Right renal cortex interstitium (tissue), 3 donors: Measurements from ENCODE around the gene SCCPDH. TPM values are rescaled to one million over a fixed set of nuclear protein-coding genes. Genes with fewer than 3 reads are reported as not detected.
A peak's percentile ranks its signal among the peaks of the same experiment; 100 is the strongest.
"Not testable (repeated sequence)": the region's sequence is repeated elsewhere in the genome, so short reads cannot be mapped to it uniquely, and the experiment has no call there.

ENCODE experiments used
- DNase-seq, 3 donors: peaks; one replicate each; pipeline ENCODE4 v3.0.0-alpha.2; 2013; ENCODE audit warnings: low read depth in 3 of 3, low spot score in 2 of 3
- polyA plus RNA-seq, 3 donors: library from polyadenylated mRNA; unstranded; fragments of 120-200 nt; gene quantifications; one replicate each; pipeline ENCODE4 v1.2.1, GENCODE V29; 2013; ENCODE audit not compliant: insufficient read length in 3 of 3

SCCPDH gene
- polyA plus RNA-seq, 3 donors = 56.5 to 59.1 (median 58.0) TPM

DNA sequence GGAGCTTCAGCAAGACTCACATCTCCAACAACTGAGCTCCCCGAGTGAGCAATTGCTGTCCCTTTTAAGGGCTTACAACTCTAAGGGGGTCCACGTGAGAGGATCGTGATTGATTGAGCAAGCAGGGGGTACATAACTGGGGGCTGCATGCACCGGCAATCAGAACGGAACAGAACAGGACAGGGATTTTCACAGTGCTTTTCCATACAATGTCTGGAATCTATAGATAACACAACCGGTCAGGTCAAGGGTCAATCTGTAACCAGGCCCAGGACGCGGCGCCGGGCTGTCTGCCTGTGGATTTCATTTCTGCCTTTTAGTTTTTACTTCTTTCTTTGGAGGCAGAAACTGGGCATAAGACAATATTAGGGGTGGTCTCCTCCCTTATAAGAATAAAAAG, 21.9 kb downstream of the SCCPDH start:
- DNase-seq = not testable (repeated sequence)

DNA sequence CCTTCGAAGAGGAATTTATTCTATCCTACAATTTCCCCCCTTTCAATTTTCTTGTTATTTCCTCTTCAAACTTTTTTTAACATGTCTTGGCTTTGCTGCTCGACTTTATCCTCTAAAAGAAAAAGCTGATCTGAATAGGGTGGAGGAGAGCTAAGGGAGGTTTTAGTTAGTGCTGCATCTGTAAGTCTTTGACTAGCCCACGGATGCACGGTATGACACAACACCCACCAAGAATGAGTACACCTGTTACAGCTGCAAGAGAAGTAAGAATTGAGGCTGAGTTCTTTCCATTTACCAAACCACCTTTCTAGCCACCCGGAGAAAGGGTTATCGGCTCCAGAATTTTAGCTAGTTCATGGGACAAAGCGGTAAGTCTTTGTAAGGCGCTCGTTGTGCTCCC, 23.8 kb downstream of the SCCPDH start:
- DNase-seq = no peak

DNA sequence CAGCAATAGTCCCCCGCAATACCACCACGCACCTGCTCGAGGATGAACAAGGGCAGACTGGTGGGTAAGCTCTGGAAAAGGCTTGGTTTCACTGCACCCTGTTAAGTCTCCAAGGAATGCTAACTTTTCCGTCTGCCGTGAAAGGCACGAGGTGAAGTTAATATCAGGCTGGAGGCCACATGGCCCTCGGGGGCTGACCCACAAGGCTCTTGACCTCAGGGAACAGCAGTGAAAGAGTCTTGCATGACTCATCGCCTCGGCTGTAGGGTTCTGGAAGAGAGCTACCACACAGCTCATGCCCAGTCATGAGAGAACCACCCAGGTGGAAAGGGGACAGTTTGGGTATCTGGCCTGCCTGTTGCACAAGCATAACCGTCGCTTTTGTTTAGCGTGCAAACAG, 24.7 kb downstream of the SCCPDH start:
- no peak for DNase-seq

DNA sequence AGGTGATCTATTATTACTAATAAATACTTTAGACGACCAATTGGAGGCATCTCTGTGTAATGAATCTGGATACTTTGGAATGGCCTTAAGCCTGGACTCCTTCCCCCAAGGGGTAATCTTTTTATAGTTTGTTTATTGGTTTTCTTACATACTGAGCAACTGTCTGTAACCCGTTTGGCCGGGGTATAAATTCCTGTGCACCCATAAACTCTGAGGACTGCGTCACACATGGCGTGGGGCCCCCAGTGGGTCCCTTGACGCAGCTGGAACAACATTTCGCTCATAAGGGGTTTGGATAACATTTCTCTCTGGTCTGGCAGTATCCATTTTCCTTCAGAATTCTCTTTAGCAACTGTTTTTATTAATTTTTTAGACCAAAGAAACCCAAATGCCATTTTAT, 26.5 kb downstream of the SCCPDH start:
- DNase-seq = no peak

DNA sequence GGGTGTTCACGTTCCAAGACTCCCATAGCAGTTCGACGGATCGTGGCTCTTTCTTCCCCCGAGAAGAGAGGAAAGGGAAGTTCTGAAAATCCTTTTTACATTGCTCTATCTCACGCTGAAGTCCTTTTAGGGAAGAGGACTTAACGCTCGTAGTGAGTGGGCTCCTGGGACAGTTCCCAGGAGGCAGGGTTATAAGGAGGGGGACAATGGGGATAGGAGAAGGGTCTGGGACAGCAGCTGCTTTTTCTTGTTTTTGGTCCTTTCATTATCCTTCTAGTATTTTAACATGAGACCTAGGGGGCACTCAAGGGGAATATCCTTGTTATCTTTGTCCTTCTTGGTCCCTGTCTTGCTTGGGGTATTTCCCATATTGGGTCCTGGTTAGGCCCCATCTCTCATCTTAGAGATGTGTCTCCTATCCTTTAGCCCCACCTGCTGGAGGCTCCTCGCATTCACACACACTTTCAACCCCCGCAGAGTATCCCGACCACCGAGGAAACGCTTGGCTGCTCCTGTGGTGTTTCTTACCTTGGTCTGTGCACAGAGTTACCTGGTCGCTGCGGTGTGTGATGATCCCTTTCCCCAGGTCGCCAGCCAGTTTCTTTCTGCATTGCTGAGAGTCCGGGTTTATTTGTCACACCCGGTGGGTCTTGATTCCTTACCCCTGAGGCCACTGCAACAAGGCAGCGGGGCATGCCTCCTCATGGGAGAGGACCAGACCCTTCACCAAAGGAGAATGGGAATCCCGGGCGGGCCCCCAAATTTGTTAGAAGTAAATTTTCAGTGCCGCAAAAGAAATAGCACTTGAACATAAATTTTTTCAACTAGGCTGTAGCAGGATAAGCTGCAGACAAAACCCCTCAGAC, 29.7 kb downstream of the SCCPDH start:
- DNase-seq = peak; percentile 42 to 53 (median 45)

DNA sequence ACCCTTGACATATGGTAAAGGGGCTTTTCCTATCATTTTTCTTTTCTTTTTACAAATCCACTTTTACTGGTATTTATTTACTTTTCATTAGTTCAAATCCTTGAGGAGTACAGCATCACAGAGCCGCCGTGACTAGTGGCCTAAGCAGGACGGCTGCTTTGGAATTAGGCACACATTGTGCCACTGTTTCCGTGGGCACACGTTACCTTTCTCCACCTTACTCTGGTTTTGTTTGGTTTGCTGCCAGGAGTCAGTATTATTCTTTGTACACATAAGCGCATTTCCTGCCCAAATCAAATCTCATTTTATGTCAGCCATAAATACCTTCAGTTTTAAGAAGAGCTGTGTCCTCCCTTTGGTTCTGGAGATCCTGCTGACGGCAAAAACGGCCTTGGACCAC, 31.2 kb downstream of the SCCPDH start:
- DNase-seq = no peak

DNA sequence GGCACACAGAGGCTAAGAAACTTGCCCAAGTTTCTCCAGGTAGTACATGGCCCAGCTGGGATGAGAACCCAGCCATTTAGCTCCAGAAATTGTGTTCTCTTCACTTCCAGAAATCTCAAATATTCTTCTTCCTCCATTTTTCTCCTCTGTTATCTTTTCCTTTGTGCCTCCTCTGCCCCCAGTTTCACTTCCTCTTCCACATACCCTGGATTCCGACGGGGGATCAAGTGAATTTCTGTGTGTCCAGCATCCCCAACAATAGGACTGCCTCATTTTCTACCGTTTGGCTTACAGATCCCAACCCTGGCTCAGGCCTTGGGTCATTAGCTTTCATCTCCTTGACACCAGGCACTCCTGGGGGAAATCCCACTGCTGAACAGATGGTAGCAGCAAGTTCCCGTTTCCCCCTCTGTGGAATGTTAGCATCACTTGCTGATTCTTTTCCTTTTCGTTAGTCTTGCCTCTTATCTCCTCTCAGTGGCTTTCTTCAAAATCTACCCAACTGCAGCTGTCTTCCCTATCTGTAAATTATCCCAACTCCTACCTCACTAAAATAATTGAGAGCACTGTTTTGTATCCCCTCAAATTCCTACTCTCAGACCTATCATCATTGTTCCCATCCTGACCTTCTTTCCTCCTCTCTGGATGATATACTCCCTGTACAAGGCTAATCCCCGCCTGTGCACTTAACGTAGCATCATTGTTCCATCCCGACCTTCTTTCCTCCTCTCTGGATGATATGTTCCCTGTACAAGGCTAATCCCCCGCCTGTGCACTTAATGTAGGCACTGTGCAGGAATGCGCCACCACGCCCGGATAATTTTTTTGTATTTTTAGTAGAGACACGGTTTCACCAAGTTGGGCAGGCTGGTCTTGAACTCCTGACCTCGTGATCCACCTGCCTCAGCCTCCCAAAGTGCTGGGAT, 36.5 kb downstream of the SCCPDH start:
- no peak for DNase-seq

DNA sequence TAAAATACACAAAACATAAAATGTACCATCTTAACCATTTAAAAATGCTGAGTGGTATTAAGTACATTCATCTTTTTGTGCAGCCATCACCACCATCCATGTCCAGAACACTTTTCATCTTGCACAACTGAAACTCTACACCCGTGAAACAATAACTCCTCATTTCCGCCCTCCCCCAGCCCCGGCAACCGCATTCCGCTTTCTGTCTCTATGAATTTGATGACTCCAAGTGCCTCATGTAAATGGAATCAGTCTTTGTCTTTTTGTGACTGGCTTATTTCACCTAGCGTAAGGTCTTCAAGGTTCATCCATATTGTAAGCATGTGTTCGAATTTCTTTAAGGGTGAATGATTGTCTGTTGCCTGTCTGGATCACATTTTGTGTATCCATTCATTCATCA, 37.2 kb downstream of the SCCPDH start:
- DNase-seq = no peak

DNA sequence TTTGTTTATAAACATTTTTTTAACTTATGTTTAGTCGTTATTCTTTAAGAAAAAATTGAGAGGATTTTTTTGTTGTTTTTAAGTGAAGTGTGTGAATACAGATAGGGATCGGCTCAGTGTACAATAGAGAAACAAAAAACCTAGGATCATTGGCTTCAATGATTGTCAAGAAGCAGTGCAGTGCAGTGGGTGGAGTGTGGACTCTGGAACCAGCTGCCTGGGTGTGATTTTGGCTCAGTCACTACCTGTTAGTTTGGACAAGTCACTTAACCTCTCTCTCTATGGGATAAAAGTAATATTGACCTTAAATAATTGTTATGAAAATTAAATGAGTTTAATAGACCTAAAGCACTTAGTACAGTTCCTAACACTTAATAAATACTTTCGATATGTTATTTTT, 41.3 kb downstream of the SCCPDH start:
- no peak for DNase-seq

DNA sequence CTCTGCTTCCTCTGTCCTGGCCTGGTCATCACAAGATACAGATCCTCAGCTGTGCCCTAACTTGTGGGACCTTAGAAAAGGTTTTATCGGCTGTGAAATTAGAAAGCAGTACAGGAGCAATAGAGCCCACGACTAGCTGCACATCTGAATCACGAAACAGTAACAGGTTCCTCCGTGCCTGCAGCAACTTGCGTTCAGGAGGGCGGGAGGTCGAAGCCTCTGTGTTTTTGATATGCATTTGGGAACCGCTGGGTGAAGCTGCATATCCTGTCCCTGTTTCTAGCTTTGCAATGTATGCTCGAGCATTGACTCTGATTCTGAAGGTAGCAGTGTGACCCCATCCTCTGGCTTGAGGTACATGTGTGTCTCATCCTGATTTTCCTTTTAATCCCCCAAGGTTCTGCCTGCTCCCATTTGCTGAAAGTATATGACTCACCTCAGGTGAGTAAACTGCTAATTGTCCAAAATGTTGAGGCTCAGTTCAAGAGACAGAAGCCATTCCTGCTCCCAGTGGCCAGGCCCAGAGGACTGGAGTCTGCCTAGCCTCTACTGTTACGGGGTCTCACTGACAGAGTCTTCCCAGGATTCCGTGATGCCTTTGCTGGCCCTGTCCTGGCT, 44.3 kb downstream of the SCCPDH start:
- DNase-seq = no peak

DNA sequence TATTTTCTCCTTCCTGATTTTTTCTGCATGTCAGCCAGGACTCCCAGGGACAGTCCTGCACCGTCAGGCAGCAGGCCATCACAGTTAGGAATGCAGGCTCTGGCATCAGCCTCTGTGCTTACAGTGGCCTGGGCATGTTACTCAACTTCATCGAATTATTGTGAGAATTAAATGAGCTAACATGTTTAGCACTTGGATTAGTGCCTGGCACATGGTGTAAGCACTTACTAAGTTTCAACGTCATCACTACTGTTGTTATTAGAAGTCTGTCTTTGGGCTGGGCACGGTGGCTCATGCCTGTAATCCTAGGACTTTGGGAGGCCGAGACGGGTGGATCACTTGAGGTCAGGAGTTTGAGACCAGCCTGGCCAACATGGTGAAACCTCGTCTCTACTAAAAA, 45.1 kb downstream of the SCCPDH start:
- no peak for DNase-seq

DNA sequence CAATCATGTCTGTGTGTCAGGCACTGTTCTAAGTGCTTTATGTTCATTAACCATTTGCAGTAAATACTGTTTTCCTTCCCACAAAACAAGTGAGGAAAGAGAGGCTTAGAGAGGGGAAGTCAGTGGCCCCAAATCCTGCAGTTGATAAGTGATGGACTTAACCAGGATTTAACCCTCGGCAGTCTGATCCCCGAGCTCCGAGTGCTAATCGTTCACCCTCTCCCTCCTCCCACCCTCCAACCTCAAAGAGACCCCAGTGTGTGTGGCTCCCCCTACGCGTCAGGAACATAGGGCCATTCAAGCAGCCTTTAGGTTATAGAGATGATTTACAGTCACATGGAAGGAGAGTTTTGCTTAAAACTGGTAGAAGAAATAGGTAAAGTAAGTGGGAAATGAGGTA, 47.2 kb downstream of the SCCPDH start:
- no peak for DNase-seq

DNA sequence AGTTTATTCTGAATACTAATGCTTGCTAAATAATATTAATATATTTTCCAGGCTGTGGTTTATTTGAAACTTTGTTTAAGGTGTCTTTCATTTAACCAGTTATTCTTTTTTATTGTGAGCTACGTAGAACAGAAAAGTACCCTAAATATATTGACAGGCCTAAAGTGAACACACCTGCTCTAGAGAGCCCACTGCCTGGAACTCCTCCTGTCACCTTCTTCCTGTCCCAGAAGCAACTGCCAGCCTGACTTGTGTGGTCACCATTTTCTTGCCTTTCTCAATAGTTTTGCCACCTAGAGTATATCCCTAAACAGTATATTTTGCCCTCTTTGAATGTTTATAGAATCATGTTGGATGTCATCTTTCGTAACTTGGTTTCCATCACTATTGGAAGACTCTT, 48.5 kb downstream of the SCCPDH start:
- no peak for DNase-seq

DNA sequence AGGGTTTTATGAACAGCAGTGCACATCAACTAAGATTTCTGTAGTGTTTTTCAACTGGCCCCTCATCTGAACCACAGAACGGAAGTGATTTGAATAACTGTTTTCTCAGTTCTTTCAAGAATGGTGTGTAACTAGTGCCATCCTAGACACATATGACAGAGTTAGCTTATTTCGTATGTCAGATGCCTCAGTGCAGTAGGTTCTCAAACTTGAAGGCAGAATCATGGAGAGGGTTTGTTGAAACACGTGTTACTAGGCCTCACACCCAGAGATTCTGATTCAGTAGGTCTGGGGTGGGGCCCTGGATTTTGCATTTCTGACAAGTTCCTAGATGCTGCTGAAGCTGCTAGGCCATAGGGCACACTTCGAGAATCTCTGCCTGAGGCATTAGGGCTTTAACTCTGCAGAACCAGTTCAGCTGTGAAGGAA, 49.0 kb downstream of the SCCPDH start:
- no peak for DNase-seq

DNA sequence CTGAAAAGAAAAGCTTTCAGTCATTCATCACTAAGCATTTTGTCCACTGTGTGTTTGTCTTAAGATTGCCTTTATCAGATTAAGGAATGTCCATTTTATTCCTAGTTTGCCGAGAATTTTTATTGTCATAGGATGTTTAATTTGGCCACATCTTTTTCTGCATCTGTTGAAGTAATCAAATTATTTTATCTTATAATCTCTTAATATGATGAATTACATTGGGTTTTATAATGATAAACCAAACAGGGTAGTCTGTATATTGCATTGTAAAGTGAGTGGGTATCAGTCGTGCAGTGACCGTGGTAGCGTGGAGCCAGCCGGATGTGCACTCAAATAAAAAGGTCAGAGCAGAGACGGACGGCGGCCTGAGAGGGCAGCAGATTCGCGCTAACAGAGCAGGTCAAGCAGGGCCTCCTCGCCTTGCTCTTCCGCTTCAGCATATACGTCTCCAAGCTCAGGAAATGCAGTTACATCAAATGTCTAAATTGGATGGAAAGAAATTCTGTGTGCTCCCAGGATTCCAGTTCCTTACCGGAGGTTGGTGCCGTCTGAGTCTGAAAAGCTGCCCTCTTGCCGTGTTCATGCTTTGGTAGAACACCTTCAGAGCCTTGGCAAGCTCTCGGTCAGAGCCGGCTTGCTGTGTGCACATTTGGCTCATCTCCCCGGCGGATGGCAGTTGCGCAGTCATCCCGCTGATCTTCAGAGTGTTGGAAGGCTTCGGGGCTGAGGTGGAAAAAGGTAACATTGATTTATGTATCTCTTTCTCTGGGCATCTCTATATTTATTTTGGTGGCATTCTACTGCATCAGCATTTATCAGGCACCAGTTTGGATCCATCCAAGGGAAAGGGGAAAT, 51.5 kb downstream of the SCCPDH start:
- DNase-seq = no peak

DNA sequence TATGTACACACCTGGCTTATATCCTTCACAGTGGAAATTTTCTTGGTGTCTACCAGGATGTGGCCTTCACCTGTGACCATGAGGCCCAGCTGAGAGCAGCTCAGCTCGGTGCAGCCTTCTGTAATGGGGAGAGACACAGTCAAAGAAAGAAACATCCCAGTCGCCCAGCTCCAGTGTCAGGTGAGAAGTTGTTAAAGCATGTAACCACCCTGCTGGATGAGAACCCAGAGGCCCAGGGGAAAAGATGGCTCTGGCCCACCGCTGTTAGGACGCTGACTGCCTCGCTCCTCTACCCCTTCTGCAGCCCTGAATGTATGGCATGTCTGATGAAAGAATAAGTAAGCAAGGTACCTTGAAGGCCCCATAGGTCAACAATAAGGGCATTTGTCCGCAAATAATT, 52.7 kb downstream of the SCCPDH start:
- DNase-seq = no peak

DNA sequence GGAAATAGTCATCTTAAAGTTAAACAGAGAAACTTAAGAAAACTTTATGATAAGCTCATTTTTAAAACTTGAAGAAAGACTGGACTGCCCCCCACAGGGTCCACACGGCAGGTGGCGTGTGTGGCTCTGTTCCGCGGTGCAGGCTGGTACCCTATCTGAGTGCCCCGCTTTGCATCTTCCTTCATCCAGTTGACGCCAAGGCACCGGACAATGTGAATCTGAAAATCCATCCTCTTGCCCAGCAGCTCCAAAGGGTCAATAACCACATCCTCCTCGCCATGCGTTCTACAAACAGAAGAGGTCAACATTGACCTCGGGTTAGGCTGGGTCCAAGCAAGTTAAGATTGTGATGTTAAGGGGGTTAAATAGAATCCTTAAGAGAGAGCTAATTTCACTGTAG, 54.5 kb downstream of the SCCPDH start:
- no peak for DNase-seq

DNA sequence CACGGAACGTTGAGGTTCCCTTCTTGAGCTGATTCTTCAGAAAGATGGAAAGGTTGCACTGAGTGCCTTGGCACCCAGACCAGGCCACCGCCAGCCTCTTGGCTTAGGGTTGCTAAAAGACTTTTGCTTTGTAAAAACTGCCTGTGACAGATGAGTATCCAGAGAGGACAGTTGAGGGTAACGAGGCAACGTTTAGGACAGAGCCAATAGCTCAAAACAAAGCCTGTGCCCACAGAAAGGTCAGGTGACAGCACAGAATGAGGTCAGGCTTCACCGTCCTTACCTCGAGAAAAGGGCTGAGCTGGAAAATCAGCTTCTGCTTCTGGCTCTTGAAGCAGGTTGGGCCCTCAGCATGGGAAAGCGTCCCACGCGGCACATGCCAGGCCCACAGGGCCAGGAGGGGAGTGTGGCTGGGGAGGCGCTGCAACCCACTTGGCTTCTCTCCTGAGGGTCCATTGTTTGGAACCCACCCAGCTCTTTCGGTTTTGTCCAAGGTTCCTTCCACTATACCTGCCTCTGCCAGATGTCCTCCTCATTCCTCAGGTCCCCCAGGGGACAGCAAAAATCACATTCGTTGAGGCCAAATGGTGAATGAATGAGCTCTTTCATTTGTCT, 55.5 kb downstream of the SCCPDH start:
- DNase-seq = no peak

DNA sequence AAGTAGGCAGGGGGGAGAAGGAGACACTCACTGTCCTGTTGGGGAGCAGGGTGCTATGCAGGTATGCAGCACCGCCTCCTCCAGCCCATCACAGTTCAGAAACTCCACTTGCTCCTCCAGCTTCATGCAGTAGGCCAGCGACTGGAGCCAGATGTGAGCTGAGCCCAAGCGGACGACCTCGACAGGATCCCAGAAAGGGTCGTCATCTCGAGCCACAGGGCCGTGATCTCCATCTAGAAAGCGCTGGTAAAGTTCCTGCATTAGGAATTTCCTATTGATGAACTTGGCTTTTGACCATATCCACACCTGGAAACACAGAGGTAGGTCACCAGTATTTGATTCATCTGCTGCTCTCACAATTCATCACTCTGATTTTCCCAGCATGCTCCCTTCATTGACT, 56.1 kb downstream of the SCCPDH start:
- no peak for DNase-seq

DNA sequence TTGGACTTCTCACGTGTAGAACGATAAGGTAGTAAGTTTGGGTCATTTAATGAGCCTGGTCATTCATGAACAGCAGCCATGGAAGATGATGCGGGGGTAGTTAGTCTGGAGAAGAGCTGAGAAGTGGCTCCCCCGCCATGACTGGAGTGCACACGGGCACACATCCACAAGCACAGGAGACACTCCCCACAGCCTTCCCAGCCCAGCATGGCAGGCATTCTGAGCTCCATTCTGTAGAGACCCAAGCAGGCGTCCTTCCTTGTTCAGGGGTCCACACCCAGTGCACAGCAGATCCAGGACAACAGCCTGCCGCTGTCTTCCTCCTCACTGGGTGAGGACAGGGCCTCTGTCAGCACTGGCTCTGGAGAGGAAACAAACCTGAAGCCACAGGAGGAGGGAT, 57.0 kb downstream of the SCCPDH start:
- no peak for DNase-seq
